ENCODE results near the gene SGCG.
A peak's percentile ranks its signal among the peaks of the same experiment; 100 is the strongest.
"Not testable (repeated sequence)": the region's sequence is repeated elsewhere in the genome, so short reads cannot be mapped to it uniquely, and the experiment has no call there.

Gene SGCG

DNA sequence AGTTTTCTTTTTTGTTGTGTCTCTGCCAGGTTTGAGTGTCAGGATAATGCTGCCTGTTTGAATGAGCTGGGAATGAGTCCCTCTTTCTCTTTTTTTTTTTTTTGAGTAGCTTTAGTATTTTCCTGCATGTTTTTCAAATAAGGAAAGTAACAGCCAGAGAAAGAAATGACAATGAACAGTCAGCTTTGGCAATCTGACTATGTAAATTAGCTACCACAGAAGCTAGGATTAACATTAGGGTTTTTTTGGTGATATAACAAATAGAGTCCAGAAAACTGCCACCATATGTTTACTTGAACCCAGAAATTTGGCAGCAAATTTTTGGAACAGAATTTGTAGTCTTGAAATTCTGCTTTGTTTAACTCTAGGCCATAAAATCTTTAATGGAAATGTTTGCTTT, 50.5 kb downstream of the SGCG start:
- DNase-seq = no peak

GRCh38 chr13:23235994-23236393, 55.2 kb downstream of the SGCG start:
- DNase-seq = no peak

DNA sequence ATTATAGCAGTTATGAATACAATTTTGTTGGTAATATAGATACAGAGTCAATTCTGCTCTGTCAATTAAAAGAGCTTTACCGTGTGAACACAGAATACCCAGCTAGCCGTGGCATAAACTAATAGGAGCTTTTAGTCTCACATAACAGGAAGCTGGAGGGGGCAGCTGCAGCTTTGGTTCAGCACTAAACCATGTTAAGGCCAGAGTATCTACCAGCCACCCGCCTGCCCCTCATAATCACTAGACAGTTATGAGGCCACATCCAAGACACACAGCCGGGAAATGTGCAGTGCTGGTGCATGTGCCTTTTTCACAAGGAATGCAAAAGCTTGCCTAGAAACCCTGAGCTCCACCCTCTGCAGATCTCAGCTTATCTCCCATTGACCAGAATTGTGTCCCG, 62.3 kb downstream of the SGCG start:
- DNase-seq = no peak

DNA sequence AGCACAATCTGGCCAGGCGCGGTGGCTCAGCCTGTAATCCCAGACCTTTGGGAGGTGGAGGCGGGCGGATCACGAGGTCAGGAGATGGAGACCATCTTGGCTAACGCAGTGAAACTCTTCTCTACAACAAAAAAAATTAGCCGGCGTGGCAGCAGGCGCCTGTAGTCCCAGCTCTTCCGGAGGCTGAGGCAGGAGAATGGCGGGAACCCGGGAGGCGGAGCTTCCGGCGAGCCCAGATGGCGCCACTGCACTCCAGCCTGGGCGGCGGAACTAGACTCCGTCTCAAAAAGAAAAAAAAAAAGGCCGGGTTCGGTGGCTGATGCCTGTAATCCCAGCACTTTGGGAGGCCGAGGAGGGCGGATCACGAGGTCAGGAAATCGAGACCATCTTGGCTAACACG, 67.6 kb downstream of the SGCG start:
- DNase-seq = not testable (repeated sequence)

DNA sequence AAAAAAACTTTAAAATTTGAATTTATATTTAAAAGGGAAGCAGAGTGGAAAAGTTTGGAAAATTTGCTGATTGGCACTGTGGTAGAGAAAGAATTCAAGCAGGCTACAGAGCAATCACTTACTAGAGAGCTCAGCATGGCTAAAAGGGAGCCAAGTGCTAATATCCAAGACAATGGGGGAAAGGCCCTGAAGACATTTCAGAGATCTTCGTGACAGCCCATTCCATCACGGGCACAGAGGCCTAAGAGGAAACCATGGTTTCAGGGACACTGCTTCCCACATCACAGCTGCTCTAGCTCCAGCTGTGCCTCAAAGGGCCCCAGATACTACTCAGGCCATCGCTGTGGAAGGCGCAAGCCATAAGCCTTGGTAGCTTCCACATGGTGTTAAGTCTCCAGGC, 73.7 kb downstream of the SGCG start:
- no peak for DNase-seq

- DNase-seq = no peak
Observed at GRCh38 chr13:23267571-23267970, 86.8 kb downstream of the SGCG start.

DNA sequence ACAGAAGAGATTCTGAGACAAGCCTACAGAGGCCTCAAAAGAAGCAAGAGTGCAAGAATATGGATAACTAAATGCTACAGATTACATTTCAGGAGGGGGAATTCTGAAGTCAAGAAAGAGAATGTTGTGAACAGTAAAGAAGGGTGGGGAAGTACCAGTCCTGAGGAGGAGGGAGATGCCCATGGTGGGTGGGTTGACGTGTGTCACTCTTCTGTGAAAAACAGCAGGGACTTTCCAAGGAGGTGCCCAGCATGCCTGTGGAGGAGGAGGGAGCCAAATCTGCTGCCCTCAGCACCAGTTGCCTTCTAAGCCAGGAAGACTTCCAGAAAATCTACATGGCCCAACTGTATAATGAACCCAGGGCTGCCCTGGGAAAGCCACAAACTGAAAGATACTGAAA, 87.7 kb downstream of the SGCG start:
- peak in 1 of 5 donors; percentile 16 for DNase-seq

DNA sequence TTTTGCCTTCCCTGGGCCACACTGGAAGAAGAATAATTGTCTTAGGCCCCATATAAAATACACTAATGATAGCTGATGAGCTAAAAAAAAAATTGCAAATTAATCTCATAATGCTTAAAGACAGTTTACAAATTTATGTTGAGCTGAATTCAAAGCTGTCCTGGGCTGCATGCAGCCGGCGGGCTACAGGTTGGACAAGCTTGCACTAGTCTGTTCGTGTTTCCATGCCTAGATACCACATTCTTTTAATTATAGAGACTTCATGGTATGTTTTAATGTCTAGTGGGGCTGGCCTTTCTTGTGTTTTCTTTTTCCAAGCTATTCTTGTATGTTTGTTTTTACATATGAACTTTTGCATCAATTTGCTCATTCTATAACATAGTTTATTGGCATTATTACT, 90.6 kb downstream of the SGCG start:
- DNase-seq = no peak

DNA sequence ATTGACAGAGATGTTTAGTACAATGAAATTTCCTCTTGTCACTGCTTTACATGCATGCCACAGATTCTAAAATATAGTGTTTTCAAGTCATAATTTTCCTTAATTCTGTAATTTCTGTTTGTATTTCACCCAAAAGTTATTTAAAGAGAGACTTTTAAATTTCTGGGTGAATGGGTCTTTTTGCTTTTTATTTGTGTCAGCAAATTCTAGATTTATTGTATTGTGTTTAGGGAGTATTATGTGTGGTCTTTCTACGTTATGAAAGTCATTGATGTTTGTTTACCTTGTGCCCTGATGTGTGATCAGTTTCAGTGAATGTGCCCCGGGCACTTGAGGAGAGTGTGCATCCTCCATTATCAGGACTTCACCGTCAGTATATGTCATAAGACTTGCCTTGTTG, 92.7 kb downstream of the SGCG start:
- no peak for DNase-seq

GRCh38 chr13:23279321-23279720, 98.5 kb downstream of the SGCG start:
- DNase-seq = no peak

- no peak for DNase-seq
Observed at GRCh38 chr13:23288564-23288963, 107.8 kb downstream of the SGCG start.

DNA sequence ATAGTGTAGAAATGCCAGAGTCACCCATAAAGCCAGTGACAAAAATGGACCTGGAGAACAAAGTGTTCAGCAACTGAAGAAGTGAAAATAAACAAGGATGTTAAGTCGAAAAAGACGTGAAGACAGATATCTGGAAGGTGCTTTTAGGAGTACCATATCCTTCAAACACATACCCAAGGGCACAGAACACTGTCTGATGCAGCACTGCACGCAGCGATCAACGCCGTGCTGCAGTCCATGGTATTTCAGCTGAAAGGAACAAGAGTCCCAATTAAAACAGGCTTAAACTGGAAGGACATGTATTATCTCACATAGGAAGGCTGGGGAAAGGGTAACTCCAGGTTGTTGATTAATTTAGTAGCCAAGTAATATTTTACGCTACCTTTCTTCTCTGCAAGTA, 108.2 kb downstream of the SGCG start:
- DNase-seq = no peak

GRCh38 chr13:23289917-23290357, 109.2 kb downstream of the SGCG start:
- no peak for DNase-seq

DNA sequence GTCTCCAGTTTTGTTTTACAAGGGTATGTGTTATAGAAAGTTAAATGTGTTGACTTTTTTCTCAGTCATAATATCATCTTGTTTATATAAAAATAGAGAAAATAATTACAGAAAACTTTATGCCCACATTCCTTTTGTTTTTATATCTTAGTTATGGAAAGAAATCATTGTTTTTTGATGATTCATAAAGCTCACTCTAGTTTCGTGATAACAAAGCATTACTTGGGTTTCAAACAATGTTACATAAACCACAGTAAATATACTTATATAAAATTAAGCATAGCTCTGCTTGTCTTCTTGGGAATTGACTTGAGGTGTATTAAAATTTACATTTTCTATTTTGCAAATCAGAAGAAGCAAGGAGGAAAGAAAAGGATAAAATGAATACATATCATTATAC, 111.8 kb downstream of the SGCG start:
- DNase-seq = no peak

DNA sequence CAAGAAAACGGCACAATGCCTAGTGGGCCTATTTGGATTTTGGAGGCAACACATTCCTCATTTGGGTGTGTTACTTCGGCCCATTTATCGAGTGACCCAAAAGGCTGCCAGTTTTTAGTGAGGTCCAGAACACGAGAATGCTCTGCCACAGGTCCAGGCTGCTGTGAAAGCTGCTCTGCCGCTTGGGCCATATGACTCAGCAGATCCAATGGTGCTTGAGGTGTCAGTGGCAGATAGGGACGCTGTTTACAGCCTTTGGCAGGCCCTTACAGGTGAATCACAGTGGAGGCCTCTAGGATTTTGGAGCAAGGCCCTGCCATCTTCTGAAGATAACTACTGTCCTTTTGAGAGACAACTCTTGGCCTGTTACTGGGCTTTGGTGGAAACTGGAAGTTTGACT, 134.1 kb downstream of the SGCG start:
- DNase-seq = not testable (repeated sequence)

GRCh38 chr13:23319883-23320224, 139.1 kb downstream of the SGCG start:
- no peak for DNase-seq

GRCh38 chr13:23320926-23321534, 140.3 kb downstream of the SGCG start:
- no peak for DNase-seq

- peak in 1 of 5 donors; percentile 28 for DNase-seq
Observed at GRCh38 chr13:23321535-23322241, 140.9 kb downstream of the SGCG start.

- DNase-seq = no peak
Observed at GRCh38 chr13:23322353-23323336, 141.9 kb downstream of the SGCG start.

DNA sequence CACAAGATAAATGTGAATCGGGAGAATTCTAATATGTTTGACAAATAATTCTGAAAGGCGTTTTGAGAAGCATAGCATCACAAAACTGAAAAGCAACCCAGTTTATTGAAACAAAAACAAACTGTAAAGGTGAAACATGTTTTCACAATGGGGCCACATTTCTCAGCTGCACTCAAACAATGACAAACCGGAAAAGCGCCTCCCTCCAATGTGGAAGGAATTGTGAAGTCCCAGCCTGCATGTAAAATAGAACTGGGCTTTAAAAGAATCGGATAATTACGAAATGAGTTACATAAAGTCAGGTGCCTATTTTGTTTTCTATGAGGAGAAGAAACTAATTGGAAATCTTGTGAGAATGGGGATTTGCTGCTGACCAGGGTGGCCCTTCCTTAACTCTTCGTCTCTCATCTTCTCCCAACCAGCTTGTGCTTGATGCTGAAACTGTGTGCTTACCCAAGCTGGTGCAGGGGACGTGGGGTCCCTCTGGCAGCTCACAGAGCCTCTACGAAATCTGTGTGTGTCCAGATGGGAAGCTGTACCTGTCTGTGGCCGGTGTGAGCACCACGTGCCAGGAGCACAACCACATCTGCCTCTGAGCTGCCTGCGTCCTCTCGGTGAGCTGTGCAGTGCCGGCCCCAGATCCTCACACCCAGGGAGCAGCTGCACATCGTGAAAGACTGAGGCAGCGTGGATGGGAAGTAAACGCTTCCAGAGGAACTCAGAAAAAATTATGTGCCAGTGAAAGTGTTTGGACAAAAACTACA, 143.3 kb downstream of the SGCG start:
- no peak for DNase-seq

- DNase-seq = no peak
Observed at GRCh38 chr13:23325191-23325590, 144.4 kb downstream of the SGCG start.

DNA sequence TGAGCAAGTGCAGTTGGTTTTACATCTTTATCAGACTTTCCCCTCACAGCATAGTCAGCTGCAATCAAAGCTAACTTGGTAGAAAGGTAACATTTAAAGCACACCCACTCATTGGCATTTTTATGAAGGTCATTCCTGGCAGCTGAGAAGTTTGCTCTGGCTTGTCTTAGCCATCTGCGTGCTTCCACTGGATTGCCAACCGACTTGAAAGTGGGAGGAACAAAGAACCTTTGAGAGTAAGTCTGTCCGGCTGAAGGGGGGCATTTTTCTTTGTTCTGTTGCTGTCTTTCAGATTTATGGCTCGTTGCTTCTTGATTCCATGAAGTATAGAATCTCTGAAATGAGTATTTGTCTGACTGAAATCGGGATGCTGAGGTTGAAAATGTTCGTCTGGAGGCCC, 149.6 kb downstream of the SGCG start:
- DNase-seq = no peak

- DNase-seq = no peak
Observed at GRCh38 chr13:23339225-23339624, 158.4 kb downstream of the SGCG start.
